HG03139 (cell line): ENCODE results near the gene SKAP1.
"Not testable (repeated sequence)": the region's sequence is repeated elsewhere in the genome, so short reads cannot be mapped to it uniquely, and the experiment has no call there.

ENCODE experiments used
- ATAC-seq: cut with Tn5 transposase; IDR thresholded peaks from one replicate; pipeline ENCODE4 v1.9.1; 2021; ENCODE audit not compliant: unreplicated experiment

The SKAP1 gene

DNA sequence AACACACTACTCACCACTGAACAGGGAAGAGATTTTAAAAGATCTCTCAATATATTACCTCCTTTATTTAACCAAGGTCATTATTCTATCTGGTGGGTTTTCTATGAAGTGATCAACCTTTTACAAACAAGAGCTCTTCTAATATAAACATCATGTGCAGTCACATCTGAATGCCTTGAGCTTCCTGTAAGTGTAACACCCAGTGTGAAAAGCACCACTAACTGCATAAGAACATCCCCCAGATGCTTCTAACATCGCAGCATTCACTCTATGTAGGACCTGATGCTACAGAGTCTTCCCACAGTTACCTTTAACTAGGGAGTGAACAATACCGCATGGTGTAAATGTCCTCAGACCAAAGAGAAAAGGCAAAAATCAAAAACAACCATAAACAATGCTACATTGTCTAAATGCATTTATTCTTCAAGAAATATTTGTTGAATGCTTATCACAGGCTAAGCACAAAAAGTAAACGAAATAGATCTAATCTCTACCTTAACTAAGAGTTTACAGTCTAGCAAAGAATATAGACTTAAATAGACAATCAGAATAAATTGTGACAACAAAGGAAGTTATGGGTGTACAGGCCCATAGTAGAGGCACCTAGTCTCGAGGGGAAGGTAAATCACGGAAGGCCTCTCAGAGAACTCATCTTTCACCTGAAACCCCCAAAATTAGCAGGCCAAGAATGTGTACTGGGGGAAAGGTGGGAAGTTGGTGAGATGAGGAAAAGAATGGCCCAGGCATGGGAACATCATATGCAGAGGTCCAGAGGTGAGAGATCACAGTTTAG lies 16.2 kb downstream of the SKAP1 start:
- ATAC-seq: no peak

DNA sequence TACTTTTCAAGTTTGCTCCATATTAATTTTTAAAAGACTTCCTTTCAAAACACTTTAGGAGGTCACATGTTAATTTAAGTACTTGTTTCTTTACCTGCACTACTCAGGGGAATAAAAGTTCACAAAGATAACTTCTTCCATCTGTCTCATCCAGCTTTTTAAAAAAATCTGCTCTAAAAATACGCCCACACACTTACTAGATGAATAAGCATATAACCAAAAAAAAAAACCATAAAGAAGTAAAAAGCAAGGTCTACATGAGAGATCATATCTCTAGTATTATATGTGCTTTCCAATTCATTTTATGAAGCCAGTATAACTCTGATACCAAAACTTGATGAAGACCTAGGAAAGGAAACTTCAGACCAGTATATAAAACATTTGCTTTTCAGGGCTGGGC lies 17.2 kb downstream of the SKAP1 start:
- ATAC-seq: no peak

GRCh38 chr17:48410821-48411220 lies 19.2 kb downstream of the SKAP1 start:
- ATAC-seq: not testable (repeated sequence)

DNA sequence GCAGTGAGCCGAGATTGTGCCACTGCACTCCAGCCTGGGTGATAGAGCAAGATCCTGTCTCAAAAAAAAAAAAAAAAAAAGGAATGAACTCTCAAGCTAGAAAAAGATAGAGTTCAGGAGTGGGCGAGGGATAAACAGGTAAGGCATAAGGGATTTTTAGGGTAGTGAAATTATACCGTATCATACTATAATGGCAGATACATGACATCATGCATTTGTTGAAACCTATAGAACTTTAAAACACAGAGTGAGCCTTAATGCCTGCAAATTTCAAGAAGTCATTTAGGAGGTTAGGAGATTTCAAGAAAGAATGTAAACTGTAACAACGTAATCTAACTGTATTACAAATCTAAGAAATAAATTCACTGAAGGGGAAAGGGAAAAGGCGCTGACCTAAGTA lies 20.4 kb downstream of the SKAP1 start:
- no peak for ATAC-seq

DNA sequence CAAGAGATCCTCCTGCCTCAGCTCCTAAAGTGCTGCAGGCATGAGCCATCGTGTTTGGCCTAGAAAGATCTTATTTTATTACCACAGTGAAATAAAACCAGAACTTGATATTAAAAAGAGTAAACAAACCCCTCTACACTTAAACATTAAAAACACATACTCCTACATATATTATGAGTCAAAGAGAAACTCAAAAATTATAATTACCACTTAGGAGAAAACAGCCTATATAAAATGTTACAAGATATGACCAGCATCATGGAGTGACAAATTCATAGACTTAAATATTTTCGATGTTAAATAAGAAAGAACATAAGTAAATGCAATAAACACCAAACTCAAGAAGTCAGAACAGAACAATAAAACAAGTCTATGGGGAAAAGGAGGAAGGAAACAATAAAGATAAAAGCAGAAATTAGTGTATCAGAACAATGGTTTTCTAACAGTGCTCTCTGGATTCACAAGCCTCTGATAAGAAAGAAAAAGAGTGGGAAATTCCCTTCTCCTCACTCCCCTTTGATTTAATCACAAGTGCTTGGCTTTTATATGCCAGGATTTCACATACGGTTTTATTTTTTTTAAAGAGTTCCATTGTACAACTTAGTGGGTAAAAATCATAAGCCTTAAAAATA lies 23.0 kb downstream of the SKAP1 start:
- ATAC-seq: no peak

DNA sequence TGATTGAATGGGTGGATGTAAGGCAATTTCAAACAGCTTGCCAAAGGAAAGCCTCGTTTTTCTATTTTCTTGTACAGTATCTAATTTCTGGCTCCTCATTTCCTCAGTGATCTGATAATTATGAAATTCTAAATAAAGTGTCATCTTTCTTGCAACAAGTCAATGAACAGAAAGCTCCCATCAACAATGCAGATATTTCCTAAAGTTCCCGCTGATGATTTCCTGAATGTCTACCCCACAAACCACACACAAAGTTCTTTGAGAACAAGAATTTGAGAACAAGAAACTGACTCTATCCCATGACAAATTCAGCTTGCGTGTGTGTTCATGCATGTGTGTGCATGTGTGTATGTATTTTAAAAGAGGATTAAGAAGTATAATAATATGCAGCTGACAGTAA lies 35.2 kb downstream of the SKAP1 start:
- ATAC-seq: no peak

GRCh38 chr17:48393283-48393682 lies 36.7 kb downstream of the SKAP1 start:
- no peak for ATAC-seq

GRCh38 chr17:48392857-48393256 lies 37.2 kb downstream of the SKAP1 start:
- ATAC-seq: no peak

GRCh38 chr17:48391444-48391843 lies 38.6 kb downstream of the SKAP1 start:
- no peak for ATAC-seq

GRCh38 chr17:48389903-48390302 lies 40.1 kb downstream of the SKAP1 start:
- ATAC-seq: no peak

DNA sequence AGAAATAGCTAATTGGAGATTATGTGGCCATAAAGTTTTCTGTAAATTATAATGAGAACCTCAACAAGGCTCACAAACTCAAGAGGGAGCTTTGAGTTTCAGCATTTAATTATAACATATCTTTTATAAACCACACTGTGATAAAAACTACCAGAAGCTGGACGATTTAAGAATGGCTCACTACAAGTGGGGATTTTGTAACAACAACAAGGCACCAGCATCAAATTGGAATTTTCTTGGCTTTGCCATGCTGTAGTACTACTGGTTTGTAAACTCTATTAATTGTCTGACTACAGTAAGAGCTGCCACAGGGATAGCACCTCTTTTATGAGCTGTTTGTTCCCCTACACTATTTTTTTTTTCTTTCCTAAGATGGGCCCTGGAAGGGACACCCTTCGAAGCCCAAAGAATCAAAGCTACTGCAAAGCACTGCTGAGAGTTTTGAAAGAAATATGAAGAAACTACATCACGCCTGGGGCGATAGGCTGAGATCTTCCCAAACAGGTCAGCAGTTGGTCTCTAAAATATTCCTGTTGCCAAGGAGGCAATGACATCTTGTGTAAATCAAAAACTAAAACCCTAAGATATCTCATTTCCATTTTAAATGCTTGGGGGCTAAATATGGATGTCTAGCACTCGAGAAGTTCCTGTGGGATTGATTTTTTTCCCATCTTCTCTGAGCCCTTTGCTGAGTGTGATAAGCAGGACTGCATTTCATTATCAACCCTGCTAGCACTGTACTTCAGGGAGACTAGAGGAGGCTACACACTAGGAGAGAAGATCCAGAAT lies 40.9 kb downstream of the SKAP1 start:
- no peak for ATAC-seq

DNA sequence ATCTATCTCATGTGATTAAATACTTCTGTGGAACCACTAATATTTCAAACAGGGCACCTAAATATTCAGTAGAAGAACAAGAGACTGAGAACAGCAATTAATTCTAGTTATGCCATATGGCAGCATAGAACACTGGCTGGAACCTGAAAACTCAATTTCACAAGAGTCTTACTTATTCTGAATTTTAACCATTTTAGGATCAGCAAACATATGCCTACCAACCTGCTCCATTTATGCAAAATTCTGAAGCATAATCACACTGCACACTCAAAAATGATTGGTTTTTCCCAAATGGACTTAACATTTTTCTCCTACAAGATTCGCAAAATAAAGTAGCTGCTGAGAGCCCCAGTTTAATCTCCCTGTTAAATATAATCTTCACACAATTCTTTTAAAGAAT lies 43.2 kb downstream of the SKAP1 start:
- no peak for ATAC-seq

- no peak for ATAC-seq
These were observed 44.7 kb downstream of the SKAP1 start for GRCh38 chr17:48385319-48385718.

- ATAC-seq: no peak
These were observed 45.9 kb downstream of the SKAP1 start for GRCh38 chr17:48384164-48384563.

GRCh38 chr17:48382989-48383388 lies 47.0 kb downstream of the SKAP1 start:
- no peak for ATAC-seq

GRCh38 chr17:48378708-48379392 lies 51.2 kb downstream of the SKAP1 start:
- no peak for ATAC-seq

DNA sequence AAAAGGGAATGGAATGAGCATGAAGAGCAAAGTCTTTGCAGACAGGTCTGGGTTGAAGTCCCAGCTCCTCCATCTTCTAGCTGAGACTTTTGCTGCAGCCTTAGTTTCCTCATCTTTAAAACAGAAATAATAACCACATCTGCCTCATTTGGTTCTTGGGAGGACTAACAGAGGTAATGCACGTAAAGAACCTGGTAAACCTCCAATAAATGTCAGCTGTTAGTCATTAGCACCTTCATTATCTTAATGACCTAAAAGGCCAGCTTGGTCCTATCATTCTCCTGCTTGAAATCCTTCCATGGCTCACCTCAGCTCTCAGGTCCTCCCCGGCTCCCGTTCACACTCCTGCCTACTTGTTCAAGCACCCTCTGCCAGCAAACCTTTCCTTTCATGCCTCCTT lies 51.8 kb downstream of the SKAP1 start:
- no peak for ATAC-seq

DNA sequence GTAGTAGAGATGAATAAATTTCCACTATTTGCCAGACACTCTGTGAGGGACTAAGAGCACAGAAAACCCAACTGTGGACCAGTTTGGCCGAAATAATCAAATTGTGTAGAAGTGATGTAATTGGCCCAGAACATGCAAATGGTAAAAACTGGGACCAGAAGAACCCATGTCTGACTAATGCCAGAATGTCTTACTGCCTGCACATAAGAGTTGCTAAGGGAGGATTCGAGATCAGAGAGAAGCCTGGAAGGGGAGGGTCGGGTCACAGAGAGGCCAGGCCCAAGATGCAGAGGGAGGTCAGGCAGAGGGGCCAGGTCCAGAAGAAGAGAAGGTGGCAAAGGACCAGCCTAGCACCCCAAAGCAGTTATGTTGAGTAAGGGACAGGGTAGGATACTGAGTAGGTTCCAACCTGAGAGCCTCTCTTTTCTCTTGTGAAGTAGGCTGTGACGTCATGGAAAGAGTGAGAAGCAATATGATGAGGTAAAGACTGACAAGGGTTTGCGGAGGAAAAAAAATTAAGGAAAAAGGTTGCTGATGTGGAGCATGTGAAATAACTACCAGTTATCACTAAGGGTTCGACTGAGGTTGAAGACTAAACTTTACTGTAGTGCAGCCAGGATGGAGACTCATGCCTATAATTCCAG lies 53.2 kb downstream of the SKAP1 start:
- ATAC-seq: no peak

DNA sequence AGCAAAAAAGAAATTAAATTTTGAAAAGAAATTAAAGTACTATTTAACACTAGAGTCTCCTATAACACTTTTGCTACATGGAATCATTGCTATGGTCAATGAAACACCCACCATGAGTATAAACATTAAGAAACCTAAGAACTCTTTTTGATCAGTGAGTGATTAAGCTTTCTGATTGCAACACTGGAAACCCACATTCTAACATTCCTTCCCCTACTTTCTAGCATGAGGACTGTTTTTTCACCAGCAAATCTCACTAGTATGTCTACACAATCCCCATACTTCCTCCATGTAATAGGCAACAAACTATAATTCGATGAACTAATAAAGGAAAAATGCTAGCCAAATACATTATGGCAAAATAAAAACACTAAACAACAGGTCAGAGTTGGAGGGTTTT lies 54.7 kb downstream of the SKAP1 start:
- ATAC-seq: no peak

DNA sequence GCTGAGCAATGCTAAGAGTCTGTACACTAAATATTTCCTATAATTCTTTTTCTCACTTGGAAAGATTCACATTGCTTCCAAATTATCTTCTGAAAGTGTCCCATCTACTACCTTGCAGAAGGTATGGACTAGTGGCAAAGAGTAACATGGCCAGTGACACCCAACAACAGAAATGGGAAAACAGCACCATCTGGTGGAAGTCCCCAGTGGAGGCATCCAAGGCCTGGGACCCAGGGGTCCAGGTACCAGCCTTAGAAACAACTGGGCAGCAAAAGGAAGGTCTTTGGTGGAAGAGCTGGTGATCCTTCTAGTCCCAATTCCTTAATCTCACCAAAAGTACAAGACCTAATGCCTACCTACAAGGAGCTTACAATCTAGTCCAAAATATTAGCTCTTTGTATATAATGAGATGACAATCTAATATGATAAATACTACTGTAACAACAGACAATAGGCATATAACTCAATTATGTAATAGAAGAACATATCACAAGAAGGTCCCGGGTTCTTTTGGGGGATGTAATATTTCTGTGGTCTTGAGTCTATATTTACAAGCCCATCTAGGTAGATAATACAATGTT lies 55.3 kb downstream of the SKAP1 start:
- no peak for ATAC-seq

DNA sequence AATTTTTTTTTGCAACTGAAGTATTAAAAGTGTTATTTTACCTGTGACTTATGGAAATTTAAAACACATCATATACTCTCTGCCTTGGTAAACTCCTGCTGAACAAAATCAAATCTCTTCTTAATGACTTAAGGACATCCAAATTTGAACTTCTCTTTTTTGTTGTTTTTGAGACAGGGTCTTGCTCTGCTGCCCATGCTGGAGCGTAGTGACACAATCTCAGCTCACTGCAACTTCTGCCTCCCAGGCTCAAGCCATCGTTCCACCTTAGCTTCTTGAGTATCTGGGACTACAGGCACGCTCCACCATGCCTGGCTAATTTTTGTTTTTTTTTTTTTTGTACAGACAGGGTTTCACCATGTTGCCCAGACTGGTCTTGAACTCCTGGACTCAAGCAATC lies 56.1 kb downstream of the SKAP1 start:
- no peak for ATAC-seq
